ENCODE measurements around the gene EPHA10. TPM values are rescaled to one million over a fixed set of nuclear protein-coding genes. Genes with fewer than 3 reads are reported as not detected.
A peak's percentile ranks its signal among the peaks of the same experiment; 100 is the strongest.

The EPHA10 gene
- total and polyA plus RNA-seq, 5 donors = 0.11 to 1.1 (median 0.36) TPM

DNA sequence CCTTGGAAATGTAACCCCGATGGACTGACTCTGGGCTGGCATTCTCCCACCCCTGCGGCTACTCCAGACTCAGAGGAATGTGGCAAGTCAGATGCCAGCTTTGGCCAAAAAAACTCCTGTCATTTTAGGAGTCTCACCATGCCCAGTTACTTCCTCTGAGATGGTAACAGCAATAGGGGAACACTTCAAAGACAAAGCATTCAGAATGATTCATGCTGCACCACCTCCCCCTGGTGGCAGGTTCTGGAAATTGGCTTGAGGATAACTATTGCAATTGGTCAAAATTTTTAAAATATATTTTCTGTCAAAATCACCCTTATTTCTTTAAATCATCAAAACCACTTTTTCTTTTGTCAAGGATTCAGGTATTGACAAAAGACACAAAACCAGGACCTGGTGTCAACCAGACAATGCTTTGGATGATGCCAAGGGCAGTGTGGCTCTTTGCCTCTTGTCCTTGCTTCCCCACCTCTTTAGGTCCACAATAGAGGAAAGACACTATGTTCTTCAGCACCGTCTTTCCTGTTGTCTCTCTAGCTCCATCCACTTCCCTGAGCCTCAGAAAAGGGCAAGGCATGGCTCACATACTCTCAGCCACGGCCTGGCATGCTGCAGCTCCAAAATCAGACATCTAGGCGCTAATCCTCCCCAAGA lies 82.5 kb downstream of the EPHA10 start:
- intact Hi-C loops (cut with DNase I) = loop anchor here in 3 of 4 donors (5.0 to 10.0 kb wide), 3 partner anchors 80 to 230 kb away; no protein-coding TSS in a partner anchor
- H3K4me3 ChIP-seq (ENCODE audit: low read length) = no peak overlapping the region
- peak; percentile 66 to 84 (median 74) for DNase-seq
- peak; percentile 64 for ATAC-seq
- no peaks in the 10 kb centered on the region for H3K9me3 ChIP-seq (ENCODE audit: control insufficient read depth, low read length)
- H3K4me1 ChIP-seq (ENCODE audit: control insufficient read depth, insufficient read depth, low read length) = no peaks in the 10 kb centered on the region
- no peak overlapping the region for H3K27ac ChIP-seq (ENCODE audit: low read length)
- whole genome bisulfite sequencing = 69% methylated on average over 5 of the region's 5 CpGs
- H3K27me3 ChIP-seq (ENCODE audit: control insufficient read depth, insufficient read depth) = no peaks in the 10 kb centered on the region

DNA sequence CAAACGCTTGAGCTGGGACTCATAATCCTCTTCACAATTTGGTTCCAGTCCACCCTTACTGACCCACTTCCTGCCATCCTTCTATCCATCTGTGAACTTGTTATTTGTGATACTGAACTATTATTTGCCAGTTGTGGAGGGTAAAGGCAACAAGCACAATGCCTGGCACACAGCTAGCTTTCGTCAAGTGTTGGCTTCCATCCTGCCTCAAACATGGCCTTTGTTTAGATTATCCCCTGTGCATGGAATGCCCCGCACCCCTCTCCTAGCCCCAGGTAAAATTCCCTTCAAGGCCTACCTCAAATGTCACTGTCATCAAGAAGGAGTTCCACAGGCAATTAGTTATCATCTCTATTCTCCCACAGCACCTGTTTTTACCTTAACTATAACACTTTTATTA lies 84.0 kb downstream of the EPHA10 start:
- H3K27me3 ChIP-seq (ENCODE audit: control insufficient read depth, insufficient read depth) = no peaks in the 10 kb centered on the region
- WGBS = 80% methylated on average over 3 of the region's 3 CpGs
- no peak for ATAC-seq
- no peak overlapping the region for H3K4me3 ChIP-seq (ENCODE audit: low read length)
- no peak overlapping the region for H3K27ac ChIP-seq (ENCODE audit: low read length)
- H3K4me1 ChIP-seq (ENCODE audit: control insufficient read depth, insufficient read depth, low read length) = no peaks in the 10 kb centered on the region
- DNase-seq = no peak
- H3K9me3 ChIP-seq (ENCODE audit: control insufficient read depth, low read length) = no peaks in the 10 kb centered on the region
- intact Hi-C loops (cut with DNase I) = loop anchor here in 3 of 4 donors (5.0 to 10.0 kb wide), 3 partner anchors 79 to 229 kb away; no protein-coding TSS in a partner anchor

DNA sequence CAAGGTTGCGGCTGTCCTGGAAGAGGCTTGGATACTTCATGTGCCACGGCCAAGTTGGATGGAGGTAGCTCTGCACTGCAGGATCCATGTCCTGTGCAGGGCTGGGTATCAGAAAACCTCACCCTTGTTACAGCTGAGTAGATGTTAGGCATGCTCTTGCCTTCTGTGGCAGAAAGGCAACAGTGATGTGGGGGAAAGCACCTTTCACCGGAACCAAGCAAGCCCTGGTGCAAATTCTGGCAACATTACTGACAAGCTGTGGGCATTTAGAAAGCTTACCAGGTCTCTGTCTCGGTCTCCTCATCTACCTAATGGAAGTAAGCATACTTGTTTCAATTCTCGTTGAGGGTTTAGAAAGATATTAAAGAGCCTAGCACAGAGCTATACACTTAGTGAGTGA lies 87.1 kb downstream of the EPHA10 start:
- Histone ChIP-seq H3K27me3 (ENCODE audit: control insufficient read depth, insufficient read depth) (no peaks in the 10 kb centered on the region), H3K4me3 (ENCODE audit: low read length) (no peak overlapping the region), H3K27ac (ENCODE audit: low read length) (no peak overlapping the region), H3K9me3 (ENCODE audit: control insufficient read depth, low read length) (no peaks in the 10 kb centered on the region), H3K4me1 (ENCODE audit: control insufficient read depth, insufficient read depth, low read length) (no peaks in the 10 kb centered on the region)
- intact Hi-C loops (cut with DNase I) = loop anchor here in 1 of 4 donors (10.0 kb wide), 1 partner anchor 63 kb away; no protein-coding TSS in a partner anchor
- ATAC-seq (no peak), DNase-seq (no peak)
- 82% methylated on average over 5 of the region's 5 CpGs for WGBS

DNA sequence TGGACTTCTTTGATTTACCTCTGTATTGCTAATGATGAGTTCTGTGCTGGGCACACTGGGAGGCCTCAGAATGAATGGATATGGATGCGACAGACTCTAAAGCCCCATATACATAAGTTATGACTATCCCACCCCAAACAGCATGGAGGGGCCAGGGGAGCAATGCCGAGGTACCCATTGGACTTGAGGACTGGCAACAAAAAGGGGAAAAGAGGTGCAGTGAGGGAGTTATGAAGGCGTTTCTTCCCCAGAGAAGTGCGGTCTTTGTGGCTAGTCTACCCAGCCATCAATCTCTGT lies 87.8 kb downstream of the EPHA10 start:
- 57% methylated on average over 4 of the region's 4 CpGs for WGBS
- ATAC-seq = no peak
- H3K9me3 ChIP-seq (ENCODE audit: control insufficient read depth, low read length) = no peaks in the 10 kb centered on the region
- no peaks in the 10 kb centered on the region for H3K27me3 ChIP-seq (ENCODE audit: control insufficient read depth, insufficient read depth)
- intact Hi-C loops (cut with DNase I) = loop anchor here in 1 of 4 donors (10.0 kb wide), 1 partner anchor 62 kb away; no protein-coding TSS in a partner anchor
- no peak overlapping the region for H3K4me3 ChIP-seq (ENCODE audit: low read length)
- H3K4me1 ChIP-seq (ENCODE audit: control insufficient read depth, insufficient read depth, low read length) = no peaks in the 10 kb centered on the region
- no peak for DNase-seq
- H3K27ac ChIP-seq (ENCODE audit: low read length) = no peak overlapping the region

DNA sequence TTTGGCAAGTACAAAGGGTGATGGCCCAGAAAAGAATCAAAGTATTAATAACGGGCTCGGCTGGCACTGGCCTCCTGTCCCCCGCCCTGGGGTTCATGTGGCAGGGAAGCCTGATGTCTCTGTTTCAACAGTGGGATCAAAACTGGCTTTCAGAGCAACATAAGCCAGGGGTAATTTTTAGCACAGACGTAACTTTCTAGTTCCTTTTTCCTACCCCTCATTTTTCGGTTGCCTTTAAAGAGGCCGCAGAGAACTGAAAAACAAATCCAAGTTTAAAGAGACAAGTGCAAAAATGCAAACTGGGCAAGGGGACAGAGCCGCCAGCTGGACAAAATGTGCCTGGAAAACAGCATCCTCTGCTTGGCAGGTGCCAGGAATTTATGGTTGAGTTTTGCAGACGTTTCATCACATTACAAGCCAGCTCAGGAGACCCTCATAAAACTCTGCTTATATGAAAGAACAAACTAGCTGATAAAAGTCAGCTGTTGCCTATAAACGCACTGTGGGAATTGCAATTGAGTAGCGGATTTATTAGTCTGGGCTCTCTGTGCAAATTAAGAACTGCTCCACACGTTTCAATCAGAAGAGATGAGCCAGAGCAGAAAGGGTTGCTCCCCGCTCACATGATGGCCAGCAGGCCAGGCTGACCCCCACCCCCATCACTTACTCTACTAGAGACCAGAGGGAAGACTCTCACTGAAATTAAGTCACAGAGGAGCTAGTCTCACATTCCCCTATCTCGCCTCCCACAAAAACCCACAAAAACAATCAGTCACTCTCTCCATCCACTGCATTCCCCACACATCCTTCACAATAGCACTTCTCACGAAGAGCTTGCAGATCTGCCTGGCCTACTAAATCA lies 88.4 kb downstream of the EPHA10 start:
- Histone ChIP-seq H3K27me3 (ENCODE audit: control insufficient read depth, insufficient read depth) (no peaks in the 10 kb centered on the region), H3K4me1 (ENCODE audit: control insufficient read depth, insufficient read depth, low read length) (no peaks in the 10 kb centered on the region), H3K9me3 (ENCODE audit: control insufficient read depth, low read length) (no peaks in the 10 kb centered on the region), H3K27ac (ENCODE audit: low read length) (no peak overlapping the region), H3K4me3 (ENCODE audit: low read length) (no peak overlapping the region)
- DNase-seq (no peak), ATAC-seq (no peak)
- 41% methylated on average over 14 of the region's 14 CpGs for WGBS
- intact Hi-C loops (cut with DNase I) = loop anchor here in 1 of 4 donors (10.0 kb wide), 1 partner anchor 62 kb away; no protein-coding TSS in a partner anchor

DNA sequence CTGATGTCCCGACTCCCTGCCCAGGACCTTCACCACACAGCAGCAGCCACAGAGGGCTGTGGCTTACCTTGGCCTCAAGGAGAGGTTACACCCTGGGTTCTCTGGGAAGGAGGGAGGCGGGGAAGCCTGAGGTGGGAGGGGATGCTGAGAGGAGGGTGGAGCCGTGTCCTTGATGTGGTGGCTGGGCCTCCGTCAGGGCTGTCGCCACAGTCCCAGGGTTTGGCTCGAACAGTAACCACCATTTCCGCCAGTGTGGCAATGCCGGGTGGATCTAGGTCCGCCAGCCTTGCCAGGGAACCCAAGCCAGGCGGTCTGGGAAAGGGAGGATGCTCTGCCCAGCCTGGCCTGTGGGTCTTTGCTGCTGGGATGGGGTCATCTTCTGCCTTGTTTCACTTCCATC lies 91.0 kb downstream of the EPHA10 start:
- intact Hi-C loops (cut with DNase I) = loop anchor here in 1 of 4 donors (10.0 kb wide), 1 partner anchor 59 kb away; no protein-coding TSS in a partner anchor
- no peaks in the 10 kb centered on the region for H3K27me3 ChIP-seq (ENCODE audit: control insufficient read depth, insufficient read depth)
- WGBS = 55% methylated on average over 10 of the region's 10 CpGs
- ATAC-seq (no peak), DNase-seq (no peak)
- H3K4me1 ChIP-seq (ENCODE audit: control insufficient read depth, insufficient read depth, low read length) = no peaks in the 10 kb centered on the region
- no peak overlapping the region for H3K27ac ChIP-seq (ENCODE audit: low read length)
- H3K4me3 ChIP-seq (ENCODE audit: low read length) = no peak overlapping the region
- H3K9me3 ChIP-seq (ENCODE audit: control insufficient read depth, low read length) = no peaks in the 10 kb centered on the region

DNA sequence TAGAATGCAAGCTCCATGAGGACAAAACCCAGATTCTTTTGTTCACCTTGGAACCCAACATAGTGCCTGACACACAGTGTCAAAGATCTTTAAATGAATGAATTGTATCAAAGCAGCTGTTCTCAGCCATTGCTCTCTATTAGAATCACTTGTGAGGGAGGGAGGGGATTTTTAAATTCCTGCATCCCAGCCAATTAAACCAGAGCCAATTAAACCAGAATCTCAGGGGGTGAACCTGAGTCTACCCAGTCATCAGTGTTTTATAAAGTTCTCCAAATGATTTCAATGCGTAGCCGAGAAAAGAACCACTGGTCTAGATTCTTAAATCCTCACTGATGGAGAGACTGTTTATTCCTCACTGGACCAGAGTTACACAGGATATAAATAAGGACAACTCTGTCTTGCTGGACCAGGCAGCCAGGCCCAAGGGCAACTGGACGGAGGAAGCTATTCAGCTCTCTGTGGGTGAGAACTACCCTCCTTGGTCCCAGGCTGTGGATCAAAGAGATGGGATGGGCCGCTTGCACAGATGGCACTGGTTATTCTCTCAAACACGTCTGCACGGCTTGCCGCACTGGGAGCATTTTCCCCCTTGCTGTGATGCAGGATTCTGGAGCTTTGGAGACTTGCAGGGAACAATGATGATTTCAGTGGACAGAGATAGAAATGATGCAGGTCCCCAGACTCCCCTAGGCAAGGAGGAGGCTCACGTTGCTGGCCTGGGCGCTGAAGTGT lies 92.6 kb downstream of the EPHA10 start:
- Histone ChIP-seq H3K9me3 (ENCODE audit: control insufficient read depth, low read length) (no peaks in the 10 kb centered on the region), H3K4me1 (ENCODE audit: control insufficient read depth, insufficient read depth, low read length) (no peaks in the 10 kb centered on the region), H3K27me3 (ENCODE audit: control insufficient read depth, insufficient read depth) (no peaks in the 10 kb centered on the region), H3K27ac (ENCODE audit: low read length) (no peak overlapping the region), H3K4me3 (ENCODE audit: low read length) (no peak overlapping the region)
- intact Hi-C loops (cut with DNase I) = loop anchor here in 1 of 4 donors (10.0 kb wide), 1 partner anchor 58 kb away; no protein-coding TSS in a partner anchor
- 55% methylated on average over 9 of the region's 9 CpGs for WGBS
- ATAC-seq (no peak), DNase-seq (no peak)

DNA sequence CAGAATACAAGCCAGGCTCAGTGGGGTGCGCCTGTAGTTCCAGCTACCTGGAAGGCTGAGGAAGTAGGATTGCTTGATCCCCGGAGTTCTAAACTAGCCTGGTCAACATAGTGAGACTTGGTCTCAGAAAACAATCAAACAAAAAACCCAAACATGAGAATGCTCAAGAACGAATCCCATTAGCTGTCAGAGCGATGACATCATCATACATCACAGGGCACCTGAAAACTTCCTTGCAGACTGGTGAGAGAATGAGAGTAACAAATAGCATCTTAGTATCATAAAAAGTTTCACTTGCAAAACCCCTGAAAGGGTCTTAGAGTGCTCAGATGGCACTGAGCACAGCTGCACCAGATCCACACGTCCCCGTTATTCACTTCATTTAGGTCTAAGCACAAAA lies 93.7 kb downstream of the EPHA10 start:
- intact Hi-C loops (cut with DNase I) = loop anchor here in 1 of 4 donors (10.0 kb wide), 1 partner anchor 56 kb away; no protein-coding TSS in a partner anchor
- Histone ChIP-seq H3K4me1 (ENCODE audit: control insufficient read depth, insufficient read depth, low read length) (no peaks in the 10 kb centered on the region), H3K27ac (ENCODE audit: low read length) (no peak overlapping the region), H3K27me3 (ENCODE audit: control insufficient read depth, insufficient read depth) (no peaks in the 10 kb centered on the region), H3K9me3 (ENCODE audit: control insufficient read depth, low read length) (no peaks in the 10 kb centered on the region), H3K4me3 (ENCODE audit: low read length) (no peak overlapping the region)
- WGBS = 71% methylated on average over 6 of the region's 6 CpGs
- DNase-seq (no peak), ATAC-seq (no peak)

DNA sequence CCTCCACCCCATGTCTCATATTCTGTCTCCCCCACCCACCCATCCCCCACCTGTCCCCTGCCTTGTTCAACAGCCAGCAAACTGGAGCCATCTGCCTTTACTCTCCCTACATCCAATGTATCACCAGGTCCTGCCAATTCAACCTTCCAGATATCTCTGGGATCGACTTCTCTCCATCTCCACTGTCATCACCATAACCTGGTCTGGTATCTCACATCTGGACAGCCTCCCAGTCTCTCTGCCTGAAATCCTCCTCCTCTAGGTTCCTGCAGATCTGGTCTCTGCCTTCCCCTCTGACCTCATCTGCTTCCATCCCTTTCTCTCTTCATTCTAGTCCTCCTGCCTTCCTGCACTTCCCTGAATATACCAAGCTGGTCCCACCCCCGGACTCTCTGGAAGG lies 94.8 kb downstream of the EPHA10 start:
- ATAC-seq (no peak), DNase-seq (no peak)
- Histone ChIP-seq H3K27me3 (ENCODE audit: control insufficient read depth, insufficient read depth) (no peaks in the 10 kb centered on the region), H3K4me1 (ENCODE audit: control insufficient read depth, insufficient read depth, low read length) (no peaks in the 10 kb centered on the region), H3K27ac (ENCODE audit: low read length) (no peak overlapping the region), H3K4me3 (ENCODE audit: low read length) (no peak overlapping the region), H3K9me3 (ENCODE audit: control insufficient read depth, low read length) (no peaks in the 10 kb centered on the region)
- WGBS = 47% methylated on average over 2 of the region's 2 CpGs
- intact Hi-C loops (cut with DNase I) = loop anchor here in 1 of 4 donors (10.0 kb wide), 1 partner anchor 55 kb away; no protein-coding TSS in a partner anchor

DNA sequence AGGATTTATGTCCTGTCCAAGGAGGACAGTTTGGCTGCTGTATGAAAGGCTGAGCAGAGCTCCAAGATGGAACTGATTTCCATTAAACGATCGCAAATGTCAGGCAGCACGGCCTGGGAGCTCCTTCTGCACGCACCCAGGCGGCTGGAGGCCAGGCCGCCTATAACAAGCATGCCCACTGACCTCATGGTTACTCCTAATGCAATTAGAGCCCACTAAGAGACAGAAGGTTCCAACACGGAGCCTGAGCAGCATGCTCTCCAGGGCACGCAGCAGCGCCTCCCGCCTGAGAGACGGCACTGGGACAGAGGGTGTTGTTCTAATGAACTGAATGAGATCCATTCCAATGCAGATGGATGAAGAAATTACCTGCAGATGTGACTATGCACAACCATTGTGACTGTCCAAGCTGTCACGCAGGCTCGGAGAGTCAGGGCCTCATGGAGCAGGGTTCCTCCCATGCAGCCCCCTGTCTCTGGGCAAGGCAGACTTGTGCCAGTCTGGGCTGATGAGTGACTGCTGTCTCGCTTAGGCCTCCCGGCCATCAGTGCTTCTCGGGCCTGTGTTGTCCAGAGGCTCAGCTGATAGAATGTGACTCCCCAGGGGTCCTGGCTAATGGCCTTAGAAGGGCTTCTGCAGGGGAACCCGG lies 97.8 kb downstream of the EPHA10 start:
- no peak for DNase-seq
- ATAC-seq = no peak
- WGBS = 57% methylated on average over 17 of the region's 17 CpGs
- H3K27me3 ChIP-seq (ENCODE audit: control insufficient read depth, insufficient read depth) = no peaks in the 10 kb centered on the region
- no peaks in the 10 kb centered on the region for H3K4me1 ChIP-seq (ENCODE audit: control insufficient read depth, insufficient read depth, low read length)
- no peak overlapping the region for H3K27ac ChIP-seq (ENCODE audit: low read length)
- no peak overlapping the region for H3K4me3 ChIP-seq (ENCODE audit: low read length)
- intact Hi-C loops (cut with DNase I) = no loop called here
- no peaks in the 10 kb centered on the region for H3K9me3 ChIP-seq (ENCODE audit: control insufficient read depth, low read length)
